NCI-H187 treated with DMSO at 0.1 percent for 48 hours (cell line): ENCODE results near the gene ING3.
"Not testable (repeated sequence)": the region's sequence is repeated elsewhere in the genome, so short reads cannot be mapped to it uniquely, and the experiment has no call there.

Experiments
- DNase-seq: peaks from one replicate; lab custom pipeline; 2025; lab: John Stamatoyannopoulos, UW

ING3 gene

GRCh38 chr7:121002757-121003200 is 52.2 kb downstream of the ING3 start:
- no peak for DNase-seq

GRCh38 chr7:121003986-121004685 is 53.6 kb downstream of the ING3 start:
- DNase-seq = no peak

- DNase-seq = not testable (repeated sequence)
Measured at GRCh38 chr7:121005058-121005457, 54.5 kb downstream of the ING3 start.

- DNase-seq = no peak
Measured at GRCh38 chr7:121005996-121006584, 55.5 kb downstream of the ING3 start.

GRCh38 chr7:121006711-121007315 is 56.2 kb downstream of the ING3 start:
- DNase-seq = no peak

- DNase-seq = no peak
Measured at GRCh38 chr7:121008816-121009215, 58.2 kb downstream of the ING3 start.

GRCh38 chr7:121011401-121011800 is 60.8 kb downstream of the ING3 start:
- no peak for DNase-seq

- DNase-seq = no peak
Measured at GRCh38 chr7:121012170-121012874, 61.7 kb downstream of the ING3 start.

- DNase-seq = no peak
Measured at GRCh38 chr7:121012919-121013318, 62.3 kb downstream of the ING3 start.

- no peak for DNase-seq
Measured at GRCh38 chr7:121015560-121015959, 65.0 kb downstream of the ING3 start.

- DNase-seq = no peak
Measured at GRCh38 chr7:121016966-121017365, 66.4 kb downstream of the ING3 start.

GRCh38 chr7:121017586-121017985 is 67.0 kb downstream of the ING3 start:
- DNase-seq = no peak

GRCh38 chr7:121019018-121019417 is 68.4 kb downstream of the ING3 start:
- DNase-seq = no peak

GRCh38 chr7:121020249-121020988 is 69.8 kb downstream of the ING3 start:
- DNase-seq = no peak

- DNase-seq = no peak
Measured at GRCh38 chr7:121020989-121021969, 70.7 kb downstream of the ING3 start.

GRCh38 chr7:121023194-121023593 is 72.6 kb downstream of the ING3 start:
- no peak for DNase-seq

- no peak for DNase-seq
Measured at GRCh38 chr7:121023683-121024511, 73.3 kb downstream of the ING3 start.

- DNase-seq = no peak
Measured at GRCh38 chr7:121024611-121025010, 74.0 kb downstream of the ING3 start.

GRCh38 chr7:121026159-121026558 is 75.6 kb downstream of the ING3 start:
- no peak for DNase-seq

- no peak for DNase-seq
Measured at GRCh38 chr7:121026577-121027111, 76.1 kb downstream of the ING3 start.
